H9 (cell line): ENCODE data around the gene CAB39. TPM values are rescaled to one million over a fixed set of nuclear protein-coding genes. Genes with fewer than 3 reads are reported as not detected.

Experiments
- DNase-seq: peaks from one replicate; pipeline ENCODE4 v3.0.0-alpha.2; 2017
- H2AFZ ChIP-seq: one replicate; pipeline ENCODE4 v1.6.1; 2013; ENCODE audit warnings: mild to moderate bottlenecking, low read length, control low read depth, moderate library complexity
- H2AK5ac ChIP-seq: 2 replicates; pipeline ENCODE4 v1.6.1; 2013; ENCODE audit warnings: low read length, control low read depth, mixed read lengths; ENCODE audit not compliant: insufficient read length
- H2BK120ac ChIP-seq: one replicate; pipeline ENCODE4 v1.6.1; 2013; ENCODE audit warnings: low read depth, mild to moderate bottlenecking, low read length, control low read depth, inconsistent platforms; ENCODE audit not compliant: poor library complexity, severe bottlenecking
- H2BK12ac ChIP-seq: 2 replicates; pipeline ENCODE4 v1.6.1; 2013; ENCODE audit warnings: low read length, control low read depth, mixed read lengths, low read depth; ENCODE audit not compliant: insufficient read length
- H2BK15ac ChIP-seq: 2 replicates; pipeline ENCODE4 v1.6.1; 2013; ENCODE audit warnings: low read depth, low read length, control low read depth
- H2BK20ac ChIP-seq: one replicate; pipeline ENCODE4 v1.6.1; 2013; ENCODE audit warnings: low read depth, mild to moderate bottlenecking, low read length, control low read depth, inconsistent platforms; ENCODE audit not compliant: poor library complexity, severe bottlenecking
- H2BK5ac ChIP-seq: 2 replicates; pipeline ENCODE4 v1.6.1; 2013; ENCODE audit warnings: low read length, control low read depth, mixed read lengths; ENCODE audit not compliant: insufficient read length
- H3K14ac ChIP-seq: 2 replicates; pipeline ENCODE4 v1.6.1; 2013; ENCODE audit warnings: low read length, control low read depth; ENCODE audit not compliant: insufficient read depth
- H3K18ac ChIP-seq: 2 replicates; pipeline ENCODE4 v1.6.1; 2013; ENCODE audit warnings: low read depth, mild to moderate bottlenecking, mixed read lengths, low read length, control low read depth; ENCODE audit not compliant: insufficient read length
- H3K23ac ChIP-seq: 2 replicates; pipeline ENCODE4 v1.6.1; 2013; ENCODE audit warnings: low read length, control low read depth, mixed read lengths, low read depth; ENCODE audit not compliant: insufficient read length
- H3K23me2 ChIP-seq: 2 replicates; pipeline ENCODE4 v1.6.1; 2013; ENCODE audit warnings: low read depth, mild to moderate bottlenecking, mixed read lengths, low read length, control low read depth; ENCODE audit not compliant: insufficient read length, poor library complexity, severe bottlenecking
- H3K27ac ChIP-seq: 2 replicates; pipeline ENCODE4 v1.5.1; 2013; ENCODE audit warnings: low read length, control low read depth, mixed read lengths, low read depth; ENCODE audit not compliant: insufficient read length
- H3K27me3 ChIP-seq: 2 replicates; pipeline ENCODE4 v1.6.1; 2013; ENCODE audit warnings: low read length, control low read depth, inconsistent platforms; ENCODE audit not compliant: insufficient read depth
- H3K4ac ChIP-seq: 2 replicates; pipeline ENCODE4 v1.6.1; 2013; ENCODE audit warnings: low read depth, mild to moderate bottlenecking, control low read depth, inconsistent platforms, low read length, moderate library complexity
- H3K4me1 ChIP-seq: 2 replicates; pipeline ENCODE4 v1.6.1; 2013; ENCODE audit warnings: low read length, control low read depth, inconsistent platforms; ENCODE audit not compliant: insufficient read depth
- H3K4me2 ChIP-seq: 2 replicates; pipeline ENCODE4 v1.6.1; 2013; ENCODE audit warnings: low read length, control low read depth, mixed read lengths; ENCODE audit not compliant: insufficient read length, insufficient read depth
- H3K56ac ChIP-seq: 2 replicates; pipeline ENCODE4 v1.6.1; 2013; ENCODE audit warnings: low read depth, mild to moderate bottlenecking, mixed read lengths, low read length, control low read depth; ENCODE audit not compliant: insufficient read length
- H3K79me1 ChIP-seq: 2 replicates; pipeline ENCODE4 v1.6.1; 2013; ENCODE audit warnings: low read depth, mild to moderate bottlenecking, moderate library complexity, low read length, control low read depth, inconsistent platforms; ENCODE audit not compliant: insufficient read depth, poor library complexity, severe bottlenecking
- H3K79me2 ChIP-seq: 2 replicates; pipeline ENCODE4 v1.6.1; 2013; ENCODE audit warnings: low read length, control low read depth, inconsistent platforms; ENCODE audit not compliant: insufficient read depth
- H3K9ac ChIP-seq: 2 replicates; pipeline ENCODE4 v1.6.1; 2013; ENCODE audit warnings: low read length, control low read depth, mixed read lengths; ENCODE audit not compliant: insufficient read length; ENCODE audit errors: extremely low read depth
- H3K9me3 ChIP-seq: one replicate; pipeline ENCODE4 v1.6.1; 2013; ENCODE audit warnings: low read depth, low read length, inconsistent platforms; ENCODE audit not compliant: control insufficient read depth
- H3T11ph ChIP-seq: one replicate; pipeline ENCODE4 v1.6.1; 2013; ENCODE audit warnings: mild to moderate bottlenecking, low read length, control low read depth, inconsistent platforms
- H4K20me1 ChIP-seq: one replicate; pipeline ENCODE4 v1.6.1; 2013; ENCODE audit not compliant: control insufficient read depth, insufficient read length, insufficient read depth
- H4K5ac ChIP-seq: 2 replicates; pipeline ENCODE4 v1.6.1; 2013; ENCODE audit warnings: low read depth, mild to moderate bottlenecking, mixed read lengths, low read length, control low read depth; ENCODE audit not compliant: insufficient read length
- H4K8ac ChIP-seq: replicated peaks from 2 replicates; pipeline ENCODE4 v1.6.1; 2013; ENCODE audit warnings: low read length, control low read depth, mixed read lengths, low read depth; ENCODE audit not compliant: insufficient read length
- H4K91ac ChIP-seq: 2 replicates; pipeline ENCODE4 v1.6.1; 2013; ENCODE audit warnings: low read depth, mild to moderate bottlenecking, moderate library complexity, mixed read lengths, low read length, control low read depth; ENCODE audit not compliant: insufficient read length
- H3K27ac Mint-ChIP-seq, 3 experiments: 2 replicates in 2 of 3; 3 replicates in 1 of 3; pipeline ENCODE4 v1.8.0; 2020 to 2021; ENCODE audit warnings: mixed read lengths in 3 of 3, mild to moderate bottlenecking in 1 of 3, moderate library complexity in 1 of 3
- H3K27me3 Mint-ChIP-seq: 2 replicates; pipeline ENCODE4 v1.8.0; 2021; ENCODE audit warnings: low read depth, mild to moderate bottlenecking, moderate library complexity, mixed read lengths
- H3K36me3 Mint-ChIP-seq, 3 experiments: 2 replicates in 2 of 3; 3 replicates in 1 of 3; pipeline ENCODE4 v1.8.0; 2020 to 2021; ENCODE audit warnings: low read depth in 3 of 3, mixed read lengths in 3 of 3; ENCODE audit not compliant: insufficient read depth in 1 of 3
- H3K4me1 Mint-ChIP-seq, 2 experiments: 2 replicates each; pipeline ENCODE4 v1.8.0; 2020; ENCODE audit warnings: mixed read lengths in 2 of 2
- H3K4me3 Mint-ChIP-seq, 2 experiments: 2 replicates in 1 of 2; 3 replicates in 1 of 2; pipeline ENCODE4 v1.8.0; 2020 to 2021; ENCODE audit warnings: mild to moderate bottlenecking in 2 of 2, mixed read lengths in 2 of 2, moderate library complexity in 1 of 2
- H3K9me3 Mint-ChIP-seq, 2 experiments: 2 replicates in 1 of 2; 3 replicates in 1 of 2; pipeline ENCODE4 v1.8.0; 2020; ENCODE audit warnings: mild to moderate bottlenecking in 2 of 2, mixed read lengths in 2 of 2, moderate library complexity in 1 of 2
- WGBS: extraction: QIAGEN DNeasy Blood & Tissue Kit; methylation state at CpG from one replicate; pipeline ENCODE4 v1.1.7; 2013; ENCODE audit warnings: missing lambda C conversion rate, low lambda C conversion rate, mixed read lengths; ENCODE audit not compliant: insufficient read length; ENCODE audit errors: extremely low coverage; 5-methylcytosine and 5-hydroxymethylcytosine counted together
- total RNA-seq: library from RNA; stranded (reverse); gene quantifications from 2 replicates; pipeline ENCODE4 v1.2.1, GENCODE V29; 2021
- TF ChIP-seq, protein P1 (sequence below): fragments of 200-600 bp; sonication (generic); conservative IDR thresholded peaks from 3 replicates; pipeline ENCODE4 v1.8.0; 2021; ENCODE audit warnings: antibody characterized with exemption, mild to moderate bottlenecking

The CAB39 gene
- total RNA-seq, 1 experiment from 2014 or later, result 42.7 TPM

DNA sequence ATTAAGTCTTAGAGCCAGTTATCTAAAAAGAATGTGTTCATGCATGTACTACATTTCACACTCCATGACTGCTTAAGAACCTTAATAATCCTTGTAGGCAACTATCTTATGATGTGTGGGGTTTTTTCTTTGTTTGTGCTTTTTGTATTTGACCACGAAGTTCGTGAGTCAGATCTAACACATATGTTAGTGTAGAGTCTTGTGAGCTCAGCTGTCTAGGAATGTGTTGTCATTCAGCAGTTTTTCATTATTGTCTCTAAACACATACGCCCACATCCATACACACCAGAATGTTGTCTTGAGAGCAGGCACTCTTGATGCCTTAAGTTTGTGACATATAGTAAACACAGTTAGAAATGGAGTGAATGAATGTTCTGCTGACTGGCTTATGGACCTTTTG lies 38.4 kb downstream of the CAB39 start:
- no peak overlapping the region for H3K27ac Mint-ChIP-seq
- no peaks in the 10 kb centered on the region for H4K20me1 ChIP-seq
- TF ChIP-seq, protein P1, sequence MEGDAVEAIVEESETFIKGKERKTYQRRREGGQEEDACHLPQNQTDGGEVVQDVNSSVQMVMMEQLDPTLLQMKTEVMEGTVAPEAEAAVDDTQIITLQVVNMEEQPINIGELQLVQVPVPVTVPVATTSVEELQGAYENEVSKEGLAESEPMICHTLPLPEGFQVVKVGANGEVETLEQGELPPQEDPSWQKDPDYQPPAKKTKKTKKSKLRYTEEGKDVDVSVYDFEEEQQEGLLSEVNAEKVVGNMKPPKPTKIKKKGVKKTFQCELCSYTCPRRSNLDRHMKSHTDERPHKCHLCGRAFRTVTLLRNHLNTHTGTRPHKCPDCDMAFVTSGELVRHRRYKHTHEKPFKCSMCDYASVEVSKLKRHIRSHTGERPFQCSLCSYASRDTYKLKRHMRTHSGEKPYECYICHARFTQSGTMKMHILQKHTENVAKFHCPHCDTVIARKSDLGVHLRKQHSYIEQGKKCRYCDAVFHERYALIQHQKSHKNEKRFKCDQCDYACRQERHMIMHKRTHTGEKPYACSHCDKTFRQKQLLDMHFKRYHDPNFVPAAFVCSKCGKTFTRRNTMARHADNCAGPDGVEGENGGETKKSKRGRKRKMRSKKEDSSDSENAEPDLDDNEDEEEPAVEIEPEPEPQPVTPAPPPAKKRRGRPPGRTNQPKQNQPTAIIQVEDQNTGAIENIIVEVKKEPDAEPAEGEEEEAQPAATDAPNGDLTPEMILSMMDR, result no peak

More for the DNA sequence above, 38.4 kb downstream of the CAB39 start:
- peaks cover 4% of the 10 kb centered on the region; the same call in 1 of the 2 replicates for H3K79me2 ChIP-seq
- H2BK12ac ChIP-seq, result no peak overlapping the region
- no peaks in the 10 kb centered on the region for H3K23me2 ChIP-seq
- Mint-ChIP-seq H3K4me1 (peaks cover 18 to 20% of the 10 kb centered on the region in 2 experiments), H3K36me3 (peaks cover 4 to 11% (median 7%) of the 10 kb centered on the region in 3 experiments; a peak in 5 of 7 replicates), H3K9me3 (peaks cover 0 to 3% of the 10 kb centered on the region in 2 experiments; a peak in 1 of 5 replicates), H3K27me3 (no peaks in the 10 kb centered on the region), H3K4me3 (no peak overlapping the region)
- H3K27me3 ChIP-seq, result no peaks in the 10 kb centered on the region
- H2BK120ac ChIP-seq, result no peak overlapping the region
- peaks cover 2% of the 10 kb centered on the region; the same call in 1 of the 2 replicates for H3K4me1 ChIP-seq
- H3K9me3 ChIP-seq, result no peaks in the 10 kb centered on the region
- no peak overlapping the region for H3K23ac ChIP-seq
- no peak overlapping the region for H2BK20ac ChIP-seq
- no peak for DNase-seq
- H3K4me2 ChIP-seq, result no peak overlapping the region
- H4K91ac ChIP-seq, result no peak overlapping the region
- no peak overlapping the region for H3T11ph ChIP-seq
- no peak overlapping the region for H3K14ac ChIP-seq
- H2BK5ac ChIP-seq, result no peak overlapping the region
- no peak overlapping the region for H2AFZ ChIP-seq
- H2BK15ac ChIP-seq, result no peak overlapping the region
- H3K18ac ChIP-seq, result no peak overlapping the region
- H3K79me1 ChIP-seq, result peaks cover 8% of the 10 kb centered on the region
- WGBS, result no CpG with 5 or more reads among the region's 3 CpGs
- H3K56ac ChIP-seq, result no peak overlapping the region
- H3K4ac ChIP-seq, result no peak overlapping the region
- no peak overlapping the region for H3K9ac ChIP-seq
- no peak overlapping the region for H2AK5ac ChIP-seq
- H4K8ac ChIP-seq, result no peak overlapping the region
- H4K5ac ChIP-seq, result no peak overlapping the region
- no peak overlapping the region for H3K27ac ChIP-seq
